Transverse colon (tissue), 4 donors: ENCODE results near the gene CTU1.

Source experiments
- CTCF ChIP-seq, 5 experiments: fragments of 200-600 bp in 3 of 5; fragments of 450-650 bp in 2 of 5; sonication (generic) in 3 of 5; IDR thresholded peaks; 1 replicate in 2 of 5; 2 replicates in 3 of 5; pipeline ENCODE4 v1.5.1; 2016 to 2017; ENCODE audit warnings: antibody characterized with exemption in 5 of 5, inconsistent platforms in 3 of 5, mild to moderate bottlenecking in 2 of 5, moderate library complexity in 1 of 5
- EP300 ChIP-seq: sonication (generic); formaldehyde crosslinking; IDR thresholded peaks from one replicate; pipeline ENCODE4 v1.6.1; 2017; ENCODE audit warnings: antibody characterized with exemption, low read depth
- POLR2A ChIP-seq: fragments of 450-650 bp; IDR thresholded peaks from one replicate; pipeline ENCODE4 v1.6.1; 2016; ENCODE audit warnings: antibody characterized with exemption, mild to moderate bottlenecking, moderate library complexity
- POLR2AphosphoS5 ChIP-seq, 3 donors: sonication (generic); formaldehyde crosslinking; IDR thresholded peaks; one replicate each; pipeline ENCODE4 v1.6.1; 2016; ENCODE audit warnings: antibody characterized with exemption in 3 of 3

- TF ChIP-seq CTCF (IDR thresholded peaks at IDR 0.05): no peak
- TF ChIP-seq EP300: no peak
- TF ChIP-seq POLR2A: no peak
- TF ChIP-seq POLR2AphosphoS5 (IDR thresholded peaks at IDR 0.05): no peak
These were observed 20.0 kb upstream of the CTU1 start for GRCh38 chr19:51128227-51128626.
